ENCODE measurements around the gene KCNH5. TPM values are rescaled to one million over a fixed set of nuclear protein-coding genes. Genes with fewer than 3 reads are reported as not detected.

The KCNH5 gene
- total RNA-seq, 1 donor from 2014 or later = 2.4 TPM

DNA sequence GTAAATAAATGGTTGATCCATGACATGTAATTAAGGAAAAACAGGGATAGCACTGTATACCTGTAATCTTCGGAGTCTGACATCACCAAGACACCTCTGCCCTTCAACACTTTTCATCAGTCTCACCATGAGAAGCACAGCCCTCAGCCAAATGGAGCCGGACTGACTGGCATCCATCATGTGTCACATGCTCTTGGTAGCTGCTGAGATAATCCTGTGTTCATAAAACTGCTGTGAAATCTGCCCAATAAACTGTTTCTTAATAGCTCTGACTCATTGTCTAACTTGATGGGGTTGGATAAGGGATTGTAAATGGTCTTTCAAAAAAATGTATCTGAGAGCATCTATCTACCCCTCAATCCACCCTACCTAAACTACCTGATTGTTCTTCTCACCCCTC, 33.6 kb downstream of the KCNH5 start:
- FAIRE-seq = no peak
- no peaks in the 10 kb centered on the region for H3K4me1 Mint-ChIP-seq (ENCODE audit: low read depth, unreplicated experiment)
- no peak overlapping the region for H3K27ac ChIP-seq (ENCODE audit: low read depth, low read length)

GRCh38 chr14:63009495-63009894, 35.8 kb downstream of the KCNH5 start:
- Histone ChIP-seq H3K9ac (ENCODE audit: low read length) (no peak overlapping the region), H3K27ac (ENCODE audit: low read depth, low read length) (no peak overlapping the region), H3K36me3 (ENCODE audit: insufficient read depth, low read length) (no peaks in the 10 kb centered on the region), H3K4me3 (ENCODE audit: insufficient read depth, low read depth, low read length) (no peak overlapping the region), H2AFZ (ENCODE audit: low read depth, low read length) (no peak overlapping the region), H3K4me2 (ENCODE audit: low read length) (no peak overlapping the region), H3K79me2 (ENCODE audit: insufficient read depth, low read length) (no peaks in the 10 kb centered on the region), H4K20me1 (ENCODE audit: insufficient read depth, low read length) (no peaks in the 10 kb centered on the region), H3K4me1 (ENCODE audit: insufficient read depth, low read length) (no peaks in the 10 kb centered on the region), H3K9me3 (ENCODE audit: insufficient read depth, low read depth, low read length) (no peaks in the 10 kb centered on the region), H3K27me3 (ENCODE audit: insufficient read depth, low read length) (no peaks in the 10 kb centered on the region)
- DNase-seq (ENCODE audit: low read depth) (no peak), FAIRE-seq (no peak)
- TF ChIP-seq EZH2 (IDR thresholded peaks at IDR 0.05; ENCODE audit: insufficient read depth, low read length) (no peak), CTCF (IDR thresholded peaks at IDR 0.05; ENCODE audit: insufficient read depth, low read depth, low read length) (no peak)
- Mint-ChIP-seq H3K27ac (ENCODE audit: unreplicated experiment) (no peak overlapping the region), H3K27me3 (ENCODE audit: low read depth, unreplicated experiment) (no peaks in the 10 kb centered on the region), H3K9me3 (ENCODE audit: unreplicated experiment) (no peaks in the 10 kb centered on the region), H3K4me3 (ENCODE audit: unreplicated experiment) (no peak overlapping the region), H3K4me1 (ENCODE audit: low read depth, unreplicated experiment) (no peaks in the 10 kb centered on the region), H3K36me3 (ENCODE audit: low read depth, unreplicated experiment) (no peaks in the 10 kb centered on the region)

More for the DNA sequence above, 33.6 kb downstream of the KCNH5 start:
- H3K36me3 Mint-ChIP-seq (ENCODE audit: low read depth, unreplicated experiment) = no peaks in the 10 kb centered on the region
- H3K4me3 Mint-ChIP-seq (ENCODE audit: unreplicated experiment) = no peak overlapping the region
- H3K36me3 ChIP-seq (ENCODE audit: insufficient read depth, low read length) = no peaks in the 10 kb centered on the region
- H3K4me2 ChIP-seq (ENCODE audit: low read length) = no peak overlapping the region
- DNase-seq (ENCODE audit: low read depth) = no peak
- H3K27me3 Mint-ChIP-seq (ENCODE audit: low read depth, unreplicated experiment) = no peaks in the 10 kb centered on the region
- no peak overlapping the region for H3K9ac ChIP-seq (ENCODE audit: low read length)
- no peak overlapping the region for H3K27ac Mint-ChIP-seq (ENCODE audit: unreplicated experiment)
- TF ChIP-seq EZH2 (IDR thresholded peaks at IDR 0.05; ENCODE audit: insufficient read depth, low read length) (no peak), CTCF (IDR thresholded peaks at IDR 0.05; ENCODE audit: insufficient read depth, low read depth, low read length) (no peak)
- no peaks in the 10 kb centered on the region for H3K79me2 ChIP-seq (ENCODE audit: insufficient read depth, low read length)
- H3K27me3 ChIP-seq (ENCODE audit: insufficient read depth, low read length) = no peaks in the 10 kb centered on the region
- no peaks in the 10 kb centered on the region for H3K9me3 ChIP-seq (ENCODE audit: insufficient read depth, low read depth, low read length)
- no peak overlapping the region for H2AFZ ChIP-seq (ENCODE audit: low read depth, low read length)
- no peak overlapping the region for H3K4me3 ChIP-seq (ENCODE audit: insufficient read depth, low read depth, low read length)
- H3K9me3 Mint-ChIP-seq (ENCODE audit: unreplicated experiment) = no peaks in the 10 kb centered on the region
- H3K4me1 ChIP-seq (ENCODE audit: insufficient read depth, low read length) = no peaks in the 10 kb centered on the region
- H4K20me1 ChIP-seq (ENCODE audit: insufficient read depth, low read length) = no peaks in the 10 kb centered on the region

DNA sequence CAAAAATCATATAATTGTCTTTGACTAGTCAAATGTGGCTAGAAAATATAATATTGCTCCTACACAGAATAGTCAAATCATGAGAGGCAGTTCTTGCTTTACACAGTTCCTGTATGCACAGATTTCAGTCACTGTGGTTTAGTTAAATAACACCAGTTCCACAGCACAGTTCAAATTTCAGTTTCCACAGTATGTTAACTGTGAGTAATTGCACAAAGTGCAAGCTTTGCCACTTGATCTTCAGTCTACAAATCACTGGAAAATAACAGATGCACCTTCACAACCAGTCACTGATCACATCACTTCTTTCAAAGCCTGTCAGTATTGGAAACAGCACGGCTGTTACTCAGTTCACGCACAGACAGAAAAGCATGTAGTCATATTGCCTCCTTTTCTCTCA, 38.7 kb downstream of the KCNH5 start:
- Mint-ChIP-seq H3K36me3 (ENCODE audit: low read depth, unreplicated experiment) (no peaks in the 10 kb centered on the region), H3K4me1 (ENCODE audit: low read depth, unreplicated experiment) (no peaks in the 10 kb centered on the region), H3K9me3 (ENCODE audit: unreplicated experiment) (no peaks in the 10 kb centered on the region), H3K27ac (ENCODE audit: unreplicated experiment) (no peak overlapping the region), H3K4me3 (ENCODE audit: unreplicated experiment) (no peak overlapping the region), H3K27me3 (ENCODE audit: low read depth, unreplicated experiment) (no peaks in the 10 kb centered on the region)
- no peak overlapping the region for H3K4me2 ChIP-seq (ENCODE audit: low read length)
- FAIRE-seq (no peak), DNase-seq (ENCODE audit: low read depth) (no peak)
- no peak overlapping the region for H2AFZ ChIP-seq (ENCODE audit: low read depth, low read length)
- no peak overlapping the region for H3K9ac ChIP-seq (ENCODE audit: low read length)
- TF ChIP-seq EZH2 (IDR thresholded peaks at IDR 0.05; ENCODE audit: insufficient read depth, low read length) (no peak), CTCF (IDR thresholded peaks at IDR 0.05; ENCODE audit: insufficient read depth, low read depth, low read length) (no peak)
- no peaks in the 10 kb centered on the region for H3K36me3 ChIP-seq (ENCODE audit: insufficient read depth, low read length)
- H4K20me1 ChIP-seq (ENCODE audit: insufficient read depth, low read length) = no peaks in the 10 kb centered on the region
- H3K79me2 ChIP-seq (ENCODE audit: insufficient read depth, low read length) = no peaks in the 10 kb centered on the region
- H3K4me1 ChIP-seq (ENCODE audit: insufficient read depth, low read length) = no peaks in the 10 kb centered on the region
- H3K27ac ChIP-seq (ENCODE audit: low read depth, low read length) = no peak overlapping the region
- no peak overlapping the region for H3K4me3 ChIP-seq (ENCODE audit: insufficient read depth, low read depth, low read length)
- no peaks in the 10 kb centered on the region for H3K9me3 ChIP-seq (ENCODE audit: insufficient read depth, low read depth, low read length)
- H3K27me3 ChIP-seq (ENCODE audit: insufficient read depth, low read length) = no peaks in the 10 kb centered on the region

All from astrocyte (in vitro differentiated cells and primary cell).